HCT116 (cell line): ENCODE results near the gene C20orf96.

Source experiments
- CTCF ChIP-seq, 3 experiments: fragments of 200-600 bp in 1 of 3; sonication (generic) in 1 of 3; IDR thresholded peaks in 2 of 3; conservative IDR thresholded peaks in 1 of 3; 2 replicates each; pipeline ENCODE4 v1.5.1; 2012 to 2017; ENCODE audit warnings: low read depth in 2 of 3, low read length in 2 of 3, antibody characterized with exemption in 1 of 3, borderline replicate concordance in 1 of 3, control low read depth in 1 of 3, mild to moderate bottlenecking in 1 of 3, mixed read lengths in 1 of 3, mixed run types in 1 of 3, moderate library complexity in 1 of 3; ENCODE audit not compliant: insufficient read depth in 1 of 3
- MAX ChIP-seq: IDR thresholded peaks from 2 replicates; pipeline ENCODE4 v1.6.1; 2012
- POLR2A ChIP-seq: IDR thresholded peaks from 2 replicates; pipeline ENCODE4 v1.7.0; 2011; ENCODE audit warnings: borderline replicate concordance; ENCODE audit not compliant: insufficient read depth, insufficient read length; ENCODE audit errors: extremely low read depth
- POLR2AphosphoS5 ChIP-seq: IDR thresholded peaks from 2 replicates; pipeline ENCODE4 v1.6.1; 2011; ENCODE audit warnings: mild to moderate bottlenecking, low read depth, low read length, moderate library complexity

GRCh38 chr20:334578-334977 lies 44.0 kb upstream of the C20orf96 start:
- no peak for TF ChIP-seq CTCF (IDR thresholded peaks at IDR 0.05 in 2 of 3, conservative IDR thresholded peaks at IDR 0.05 in 1 of 3; ENCODE audit: borderline replicate concordance in 1 of 3, insufficient read depth in 1 of 3, low read depth in 2 of 3, low read length in 2 of 3)
- no peak for TF ChIP-seq POLR2AphosphoS5
- TF ChIP-seq POLR2A: no peak
- no peak for TF ChIP-seq MAX
